Prostate gland (tissue), 2 donors: ENCODE results near the gene FBN2.

Source experiments
- POLR2A ChIP-seq: fragments of 450-650 bp; IDR thresholded peaks from one replicate; pipeline ENCODE4 v1.6.1; 2016; ENCODE audit warnings: antibody characterized with exemption, mild to moderate bottlenecking
- TF ChIP-seq, protein P1 (sequence below), 4 experiments: fragments of 200-600 bp in 2 of 4; fragments of 450-650 bp in 2 of 4; sonication (generic) in 2 of 4; IDR thresholded peaks; 1 replicate in 3 of 4; 2 replicates in 1 of 4; pipeline ENCODE4 v1.5.1; 2016 to 2019; ENCODE audit warnings: antibody characterized with exemption in 4 of 4, mild to moderate bottlenecking in 2 of 4, moderate library complexity in 2 of 4

GRCh38 chr5:128338649-128339048 lies 199.4 kb downstream of the FBN2 start:
- TF ChIP-seq, protein P1, sequence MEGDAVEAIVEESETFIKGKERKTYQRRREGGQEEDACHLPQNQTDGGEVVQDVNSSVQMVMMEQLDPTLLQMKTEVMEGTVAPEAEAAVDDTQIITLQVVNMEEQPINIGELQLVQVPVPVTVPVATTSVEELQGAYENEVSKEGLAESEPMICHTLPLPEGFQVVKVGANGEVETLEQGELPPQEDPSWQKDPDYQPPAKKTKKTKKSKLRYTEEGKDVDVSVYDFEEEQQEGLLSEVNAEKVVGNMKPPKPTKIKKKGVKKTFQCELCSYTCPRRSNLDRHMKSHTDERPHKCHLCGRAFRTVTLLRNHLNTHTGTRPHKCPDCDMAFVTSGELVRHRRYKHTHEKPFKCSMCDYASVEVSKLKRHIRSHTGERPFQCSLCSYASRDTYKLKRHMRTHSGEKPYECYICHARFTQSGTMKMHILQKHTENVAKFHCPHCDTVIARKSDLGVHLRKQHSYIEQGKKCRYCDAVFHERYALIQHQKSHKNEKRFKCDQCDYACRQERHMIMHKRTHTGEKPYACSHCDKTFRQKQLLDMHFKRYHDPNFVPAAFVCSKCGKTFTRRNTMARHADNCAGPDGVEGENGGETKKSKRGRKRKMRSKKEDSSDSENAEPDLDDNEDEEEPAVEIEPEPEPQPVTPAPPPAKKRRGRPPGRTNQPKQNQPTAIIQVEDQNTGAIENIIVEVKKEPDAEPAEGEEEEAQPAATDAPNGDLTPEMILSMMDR (IDR thresholded peaks at IDR 0.05): no peak
- no peak for TF ChIP-seq POLR2A
